Gastroesophageal sphincter (tissue), 3 donors: ENCODE data around the gene CAPN5.
"Not testable (repeated sequence)": the region's sequence is repeated elsewhere in the genome, so short reads cannot be mapped to it uniquely, and the experiment has no call there.

ENCODE experiments used
- CTCF ChIP-seq, 4 experiments: fragments of 200-600 bp in 2 of 4; fragments of 450-650 bp in 2 of 4; sonication (generic) in 1 of 4; IDR thresholded peaks; one replicate each; pipeline ENCODE4 v1.5.1; 2017 to 2019; ENCODE audit warnings: antibody characterized with exemption in 4 of 4, mild to moderate bottlenecking in 2 of 4, moderate library complexity in 2 of 4
- EP300 ChIP-seq: sonication (generic); formaldehyde crosslinking; IDR thresholded peaks from one replicate; pipeline ENCODE4 v1.6.1; 2017; ENCODE audit warnings: antibody characterized with exemption, mild to moderate bottlenecking

GRCh38 chr11:77047928-77048446, 18.8 kb upstream of the CAPN5 start:
- not testable (repeated sequence) for TF ChIP-seq CTCF (IDR thresholded peaks at IDR 0.05); EP300
